H1 (cell line): Measurements from ENCODE around the gene MXI1. TPM values are rescaled to one million over a fixed set of nuclear protein-coding genes. Genes with fewer than 3 reads are reported as not detected.

Experiments
- CTCF ChIA-PET: fragments of 300-600 bp; sonication (Branson Sonifier 250); formaldehyde crosslinking; loops from one replicate; lab custom pipeline; 2021; ENCODE audit not compliant: partially characterized antibody; lab: Charles Lee
- POLR2A ChIA-PET: fragments of 300-600 bp; sonication (Branson Sonifier 250); formaldehyde crosslinking; loops from one replicate; lab custom pipeline; 2021; ENCODE audit warnings: inconsistent platforms; ENCODE audit not compliant: partially characterized antibody; lab: Charles Lee
- DNase-seq, 2 experiments: peaks; one replicate each; pipeline versions ENCODE4 v3.0.0 to v3.0.0-alpha.2; 2010 to 2022; ENCODE audit warnings: low spot score in 2 of 2, low read depth in 1 of 2, mixed read lengths in 1 of 2
- FAIRE-seq: peaks from 2 replicates; lab custom pipeline; 2011; peaks lifted over from hg19 to GRCh38; lab: Jason Lieb, UNC
- H2AFZ ChIP-seq: 2 replicates; pipeline ENCODE4 v1.8.1; 2012; ENCODE audit warnings: low read length, inconsistent platforms
- H2AK5ac ChIP-seq: 2 replicates; pipeline ENCODE4 v1.6.1; 2013; ENCODE audit warnings: low read depth, low read length
- H2BK120ac ChIP-seq: replicated peaks from 2 replicates; pipeline ENCODE3; 2013; ENCODE audit warnings: low read depth, low read length, inconsistent platforms
- H2BK12ac ChIP-seq: 2 replicates; pipeline ENCODE4 v1.6.1; 2013; ENCODE audit warnings: low read depth, low read length
- H2BK15ac ChIP-seq: 2 replicates; pipeline ENCODE4 v1.6.1; 2013; ENCODE audit warnings: low read length
- H2BK20ac ChIP-seq: 2 replicates; pipeline ENCODE4 v1.6.1; 2013; ENCODE audit warnings: low read length
- H2BK5ac ChIP-seq: 2 replicates; pipeline ENCODE4 v1.6.1; 2013; ENCODE audit warnings: low read depth, low read length
- H3K14ac ChIP-seq: 2 replicates; pipeline ENCODE4 v1.6.1; 2013; ENCODE audit warnings: inconsistent platforms; ENCODE audit not compliant: insufficient read length
- H3K18ac ChIP-seq: 2 replicates; pipeline ENCODE4 v1.6.1; 2013; ENCODE audit warnings: low read length; ENCODE audit errors: extremely low read depth
- H3K23ac ChIP-seq: 2 replicates; pipeline ENCODE4 v1.6.1; 2013; ENCODE audit warnings: inconsistent platforms; ENCODE audit not compliant: insufficient read length
- H3K23me2 ChIP-seq: 2 replicates; pipeline ENCODE4 v1.6.1; 2013; ENCODE audit warnings: low read depth, low read length
- H3K27ac ChIP-seq: 2 replicates; pipeline ENCODE4 v1.6.1; 2011; ENCODE audit warnings: low read depth, low read length, inconsistent platforms
- H3K27me3 ChIP-seq, 4 experiments: replicated peaks in 1 of 4; 1 replicate in 1 of 4; 2 replicates in 3 of 4; pipeline versions ENCODE4 v1.6.1 to v1.8.1; 2011 to 2013; ENCODE audit warnings: low read length in 3 of 4, mild to moderate bottlenecking in 3 of 4, inconsistent platforms in 2 of 4, mixed read lengths in 2 of 4, moderate library complexity in 1 of 4; ENCODE audit not compliant: control insufficient read depth in 3 of 4, insufficient read depth in 3 of 4; ENCODE audit errors: extremely low read depth in 1 of 4
- H3K36me3 ChIP-seq, 4 experiments: 2 replicates each; pipeline versions ENCODE4 v1.6.1 to v1.8.1; 2011 to 2013; ENCODE audit warnings: mild to moderate bottlenecking in 4 of 4, low read length in 3 of 4, moderate library complexity in 2 of 4, control low read depth in 1 of 4, inconsistent platforms in 1 of 4; ENCODE audit not compliant: insufficient read depth in 4 of 4, control insufficient read depth in 2 of 4
- H3K4ac ChIP-seq: replicated peaks from 2 replicates; pipeline ENCODE3; 2013; ENCODE audit warnings: low read length, low read depth, mixed read lengths, inconsistent platforms; ENCODE audit not compliant: insufficient read length
- H3K4me1 ChIP-seq, 4 experiments: replicated peaks in 1 of 4; 1 replicate in 1 of 4; 2 replicates in 3 of 4; pipeline versions ENCODE4 v1.6.1 to v1.8.1; 2011 to 2013; ENCODE audit warnings: low read length in 3 of 4, inconsistent platforms in 2 of 4, mixed read lengths in 1 of 4; ENCODE audit not compliant: insufficient read depth in 4 of 4, control insufficient read depth in 3 of 4
- H3K4me2 ChIP-seq, 2 experiments: 2 replicates each; pipeline versions ENCODE4 v1.6.1 to v1.8.1; 2011 to 2013; ENCODE audit warnings: low read depth in 2 of 2, low read length in 2 of 2, control low read depth in 1 of 2, inconsistent platforms in 1 of 2, mild to moderate bottlenecking in 1 of 2; ENCODE audit not compliant: insufficient read depth in 1 of 2
- H3K4me3 ChIP-seq, 4 experiments: fragments of 200-600, 300-600 bp in 1 of 4; sonication (generic), shearing (Covaris generic), sonication (Bioruptor Twin) in 1 of 4; 2 replicates each; pipeline versions ENCODE4 v1.5.1 to v1.8.1; 2011 to 2016; ENCODE audit warnings: low read length in 4 of 4, low read depth in 3 of 4, control low read depth in 2 of 4, inconsistent platforms in 2 of 4, mild to moderate bottlenecking in 2 of 4, mixed read lengths in 1 of 4, moderate library complexity in 1 of 4; ENCODE audit not compliant: insufficient read depth in 2 of 4; ENCODE audit errors: extremely low read depth in 1 of 4
- H3K56ac ChIP-seq: replicated peaks from 2 replicates; pipeline ENCODE3; 2013; ENCODE audit warnings: low read depth, mild to moderate bottlenecking, mixed read lengths, low read length, inconsistent platforms; ENCODE audit not compliant: insufficient read length
- H3K79me1 ChIP-seq: 2 replicates; pipeline ENCODE4 v1.6.1; 2013; ENCODE audit warnings: low read depth, low read length, control low read depth
- H3K79me2 ChIP-seq, 2 experiments: 2 replicates each; pipeline versions ENCODE4 v1.6.1 to v1.8.1; 2012 to 2013; ENCODE audit warnings: low read length in 2 of 2, mild to moderate bottlenecking in 2 of 2, inconsistent platforms in 1 of 2; ENCODE audit not compliant: insufficient read depth in 2 of 2, control insufficient read depth in 1 of 2
- H3K9ac ChIP-seq, 4 experiments: replicated peaks in 1 of 4; 1 replicate in 1 of 4; 2 replicates in 3 of 4; pipeline versions ENCODE4 v1.6.1 to v1.8.1; 2011 to 2013; ENCODE audit warnings: low read depth in 3 of 4, low read length in 3 of 4, control low read depth in 2 of 4, mild to moderate bottlenecking in 2 of 4, moderate library complexity in 2 of 4, inconsistent platforms in 1 of 4; ENCODE audit errors: extremely low read depth in 1 of 4
- H3K9me3 ChIP-seq, 2 experiments: 2 replicates each; pipeline versions ENCODE4 v1.6.1 to v1.8.1; 2012 to 2013; ENCODE audit warnings: mild to moderate bottlenecking in 2 of 2, moderate library complexity in 2 of 2, control low read depth in 1 of 2, inconsistent platforms in 1 of 2, low read depth in 1 of 2, low read length in 1 of 2, mixed read lengths in 1 of 2; ENCODE audit not compliant: insufficient read depth in 2 of 2
- H4K20me1 ChIP-seq, 2 experiments: replicated peaks in 1 of 2; 2 replicates each; pipeline versions ENCODE3 to v1.8.1; 2011 to 2013; ENCODE audit warnings: inconsistent platforms in 2 of 2, low read length in 2 of 2, mild to moderate bottlenecking in 1 of 2; ENCODE audit not compliant: insufficient read depth in 2 of 2, control insufficient read depth in 1 of 2
- H4K5ac ChIP-seq: 2 replicates; pipeline ENCODE4 v1.6.1; 2013; ENCODE audit warnings: low read length, low read depth, mixed read lengths, inconsistent platforms; ENCODE audit not compliant: insufficient read length
- H4K8ac ChIP-seq: 2 replicates; pipeline ENCODE4 v1.8.0; 2013; ENCODE audit warnings: mild to moderate bottlenecking, moderate library complexity, low read length, inconsistent platforms; ENCODE audit not compliant: insufficient read depth; ENCODE audit errors: extremely low read depth
- H4K91ac ChIP-seq: replicated peaks from 2 replicates; pipeline ENCODE3; 2013; ENCODE audit warnings: low read length, mixed read lengths, inconsistent platforms; ENCODE audit not compliant: insufficient read length
- CBX8 ChIP-seq: fragments of 300-800, 300-1000 bp; sonication (generic); IDR thresholded peaks from 2 replicates; pipeline ENCODE4 v1.7.1; 2016; ENCODE audit warnings: low read depth, low read length, borderline replicate concordance
- FOSL1 ChIP-seq: IDR thresholded peaks from 2 replicates; pipeline ENCODE4 v1.6.1; 2011; ENCODE audit warnings: mild to moderate bottlenecking, low read depth, low read length, moderate library complexity; ENCODE audit not compliant: insufficient read depth
- JUN ChIP-seq: IDR thresholded peaks from 2 replicates; pipeline ENCODE4 v1.6.1; 2011; ENCODE audit warnings: low read depth, mild to moderate bottlenecking, improper control_type of control experiment, low read length
- MAFK ChIP-seq: IDR thresholded peaks from 2 replicates; pipeline ENCODE4 v1.6.1; 2012; ENCODE audit warnings: low read depth, mild to moderate bottlenecking, improper control_type of control experiment, low read length
- RFX5 ChIP-seq: IDR thresholded peaks from 2 replicates; pipeline ENCODE4 v1.6.1; 2011; ENCODE audit warnings: low read depth, low read length, improper control_type of control experiment, borderline replicate concordance
- SUZ12 ChIP-seq: fragments of 200-600 bp; sonication (generic); IDR thresholded peaks from 2 replicates; pipeline ENCODE4 v1.6.1; 2012; ENCODE audit warnings: mild to moderate bottlenecking, inconsistent platforms, low read length, moderate library complexity, mixed read lengths
- WGBS, 2 experiments: shearing (Covaris generic) in 1 of 2; methylation state at CpG; one replicate each; pipeline versions ENCODE4 v1.1.6 to v1.1.7; 2013 to 2015; ENCODE audit warnings: low lambda C conversion rate in 2 of 2, mixed read lengths in 2 of 2, inconsistent platforms in 1 of 2, low coverage in 1 of 2, missing lambda C conversion rate in 1 of 2; ENCODE audit not compliant: insufficient replicate concordance in 2 of 2, insufficient coverage in 1 of 2, insufficient read length in 1 of 2; ENCODE audit errors: extremely low coverage in 1 of 2, missing lambda C conversion rate in 1 of 2; 5-methylcytosine and 5-hydroxymethylcytosine counted together
- long read RNA-seq, 2 experiments: library from RNA in 1 of 2; library from capped mRNA in 1 of 2; stranded (forward); transcript quantifications; one replicate each; pipeline ENCODE4 v2.0.0, GENCODE V29; 2021; ENCODE audit warnings: inconsistent platforms in 1 of 2
- polyA minus RNA-seq, 3 experiments: library from RNA; depleted of rRNA, polyadenylated mRNA; stranded (reverse); fragments of >200 nt; gene quantifications; 1 replicate in 2 of 3; 2 replicates in 1 of 3; pipeline ENCODE4 v1.2.3, GENCODE V29; 2011
- polyA plus RNA-seq, 7 experiments: library from polyadenylated mRNA; depleted of rRNA in 3 of 7; stranded (reverse) in 5 of 7; unstranded in 2 of 7; fragments of >200 nt in 5 of 7; fragments of 200-250 nt in 2 of 7; gene quantifications; 1 replicate in 5 of 7; 2 replicates in 1 of 7; 4 replicates in 1 of 7; pipeline versions ENCODE4 v1.2.1 to v1.2.3, GENCODE V29; 2011 to 2013; ENCODE audit warnings: missing spikeins in 2 of 7, mixed read lengths in 2 of 7
- total RNA-seq: library from RNA; stranded (reverse); fragmentation: NEBNext Ultra II Directional; extraction: Animal tissue kit (Norgen Biotek cat#: 25700); gene quantifications from 2 replicates; pipeline ENCODE4 v1.2.1, GENCODE V29; 2021

The MXI1 gene
- total RNA-seq (8.8 and 10.3 TPM in 2 replicates), polyA plus RNA-seq (2011; rRNA removed) (3.9 and 5.7 TPM in 2 replicates), polyA minus RNA-seq (2011; rRNA and poly(A)+ RNA removed) (8.1 and 8.2 TPM in 2 replicates)
- 4.8 TPM for polyA plus RNA-seq (2011; cell fraction: cytosol; rRNA removed)
- polyA plus RNA-seq (2011; cell fraction: nucleus; rRNA removed), result 9.1 TPM
- 6.4 to 13.7 TPM (median 11.0 TPM) in 4 replicates for polyA plus RNA-seq (2012, experiment 1 of 2)
- 1.5 TPM for polyA plus RNA-seq (2012, experiment 2 of 2)
- 9.0 TPM for polyA plus RNA-seq (2013, experiment 1 of 2)
- polyA plus RNA-seq (2013, experiment 2 of 2), result 8.6 TPM
- polyA minus RNA-seq (2011; cell fraction: cytosol; rRNA and poly(A)+ RNA removed), result 8.2 TPM
- polyA minus RNA-seq (2011; cell fraction: nucleus; rRNA and poly(A)+ RNA removed), result 14.6 TPM
- long read RNA-seq, experiment 1, partial matches to known transcripts, result 2 of 7 reads
- long read RNA-seq, experiment 1, other reads (novel, unspliced or antisense), result 2 of 7 reads
- long read RNA-seq, experiment 2, partial matches to known transcripts, result 1 of 4 reads
- long read RNA-seq, experiment 2, other reads (novel, unspliced or antisense), result 2 of 4 reads

GRCh38 chr10:110207011-110207804 lies at the start of gene MXI1:
TSS of gene MXI1 (plus strand) at chr10:110207605. CDS start at chr10:110207809, 204 bp downstream.
- peaks cover 6 to 25% (median 15%) of the 10 kb centered on the region in 4 experiments; a peak in 6 of 7 replicates for H3K4me1 ChIP-seq
- H2AFZ ChIP-seq, result no peak within 1 kb of the TSS; the same call in none of the 2 replicates
- H3K4me2 ChIP-seq, result peak within 1 kb of the TSS; percentile 100
- H4K5ac ChIP-seq, result no peak within 1 kb of the TSS
- no peak within 1 kb of the TSS for H3K27ac ChIP-seq
- peak within 1 kb of the TSS; percentile 59 to 79 (median 72) for H3K4me3 ChIP-seq
- DNase-seq, result peak in 1 of 2 experiments; percentile 78
- peaks cover 0 to 3% of the 10 kb centered on the region in 2 experiments for H4K20me1 ChIP-seq
- no peak within 1 kb of the TSS for H4K91ac ChIP-seq
- peak within 1 kb of the TSS in 1 of 4 experiments; percentile 1; a peak in 2 of 7 replicates for H3K9ac ChIP-seq
- ChIA-PET POLR2A (interaction anchor here (0.7 to 8.5 kb wide), 13 partner anchors 9 to 98 kb away, joined by 3 to 121 read pairs (median 4); partner anchors contain the start of gene SMNDC1), CTCF (interaction anchor here (0.6 to 14.0 kb wide), 39 partner anchors 14 to 389 kb away, joined by 3 to 333 read pairs (median 6); no protein-coding TSS in a partner anchor)
- no peak within 1 kb of the TSS for H2BK5ac ChIP-seq
- peak within 1 kb of the TSS; percentile 71; the same call in 1 of the 2 replicates for H2BK12ac ChIP-seq
- H2BK15ac ChIP-seq, result peak within 1 kb of the TSS; percentile 5; the same call in 1 of the 2 replicates
- no peak within 1 kb of the TSS for H2AK5ac ChIP-seq
- no peaks in the 10 kb centered on the region for H3K79me1 ChIP-seq
- peaks cover 26% of the 10 kb centered on the region for H3K23me2 ChIP-seq
- H3K79me2 ChIP-seq, result no peaks in the 10 kb centered on the region
- H3K27me3 ChIP-seq, result peaks cover 18 to 70% (median 51%) of the 10 kb centered on the region in 4 experiments
- H3K18ac ChIP-seq, result peak within 1 kb of the TSS; percentile 49; the same call in 1 of the 2 replicates
- H3K23ac ChIP-seq, result no peak within 1 kb of the TSS
- peak; percentile 42 for FAIRE-seq
- H3K9me3 ChIP-seq, result no peaks in the 10 kb centered on the region
- H2BK120ac ChIP-seq, result no peak within 1 kb of the TSS
- no peak within 1 kb of the TSS for H3K14ac ChIP-seq
- no peak within 1 kb of the TSS for H3K56ac ChIP-seq
- H4K8ac ChIP-seq, result peak within 1 kb of the TSS; percentile 61; the same call in 1 of the 2 replicates
- H3K4ac ChIP-seq, result no peak within 1 kb of the TSS
- no peaks in the 10 kb centered on the region for H3K36me3 ChIP-seq
- 9% methylated on average over 20 of the region's 37 CpGs; no CpG with 5 or more reads in 1 of the 2 experiments for WGBS, 2 experiments
- no peak within 1 kb of the TSS for H2BK20ac ChIP-seq
- TF ChIP-seq JUN (no peak), CBX8 (no peak), RFX5 (peak; percentile 69; the same call in 1 of the 2 replicates), SUZ12 (no peak), MAFK (no peak), FOSL1 (peak; percentile 97)
